Activated CD8-positive, alpha-beta memory T cell treated with anti-CD3 and anti-CD28 coated beads for 36 hours (primary cell): Measurements from ENCODE around the gene VWA2. TPM values are rescaled to one million over a fixed set of nuclear protein-coding genes. Genes with fewer than 3 reads are reported as not detected.

Experiments used
- CTCF ChIA-PET: fragments of 350-600 bp; sonication (Branson Sonifier 250); formaldehyde crosslinking; loops from one replicate; lab custom pipeline; 2021; ENCODE audit warnings: antibody characterized with exemption; lab: Charles Lee
- POLR2A ChIA-PET: fragments of 350-600 bp; sonication (Branson Sonifier 250); formaldehyde crosslinking; loops from one replicate; lab custom pipeline; 2021; ENCODE audit warnings: antibody characterized with exemption; lab: Charles Lee
- total RNA-seq, 2 experiments: library from RNA; stranded (reverse); gene quantifications; one replicate each; pipeline ENCODE4 v1.2.3, GENCODE V29; 2021

The VWA2 gene
- total RNA-seq, 2 experiments from 2014 or later: not detected

DNA sequence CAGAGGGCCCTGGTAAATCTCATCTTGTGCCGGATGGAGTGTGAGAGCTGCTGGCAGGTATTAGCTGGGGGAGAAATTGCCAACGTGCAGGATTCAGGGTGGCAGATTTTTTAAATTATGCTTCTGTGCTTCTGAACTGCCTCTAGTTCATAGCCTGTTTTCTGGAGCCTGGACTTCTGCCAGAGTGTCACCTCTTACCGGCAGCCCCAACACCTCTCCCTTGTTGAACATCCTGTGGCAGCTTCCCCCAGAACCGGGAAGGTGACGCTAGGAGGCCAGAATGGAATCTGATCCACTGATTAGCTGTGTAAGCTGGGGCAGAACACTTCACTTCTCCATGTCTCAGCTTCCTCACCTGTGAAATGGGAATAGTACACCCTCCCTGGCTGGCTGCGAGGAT is 5.1 kb downstream of the VWA2 start:
- POLR2A ChIA-PET: no interaction called here
- CTCF ChIA-PET: no interaction called here

DNA sequence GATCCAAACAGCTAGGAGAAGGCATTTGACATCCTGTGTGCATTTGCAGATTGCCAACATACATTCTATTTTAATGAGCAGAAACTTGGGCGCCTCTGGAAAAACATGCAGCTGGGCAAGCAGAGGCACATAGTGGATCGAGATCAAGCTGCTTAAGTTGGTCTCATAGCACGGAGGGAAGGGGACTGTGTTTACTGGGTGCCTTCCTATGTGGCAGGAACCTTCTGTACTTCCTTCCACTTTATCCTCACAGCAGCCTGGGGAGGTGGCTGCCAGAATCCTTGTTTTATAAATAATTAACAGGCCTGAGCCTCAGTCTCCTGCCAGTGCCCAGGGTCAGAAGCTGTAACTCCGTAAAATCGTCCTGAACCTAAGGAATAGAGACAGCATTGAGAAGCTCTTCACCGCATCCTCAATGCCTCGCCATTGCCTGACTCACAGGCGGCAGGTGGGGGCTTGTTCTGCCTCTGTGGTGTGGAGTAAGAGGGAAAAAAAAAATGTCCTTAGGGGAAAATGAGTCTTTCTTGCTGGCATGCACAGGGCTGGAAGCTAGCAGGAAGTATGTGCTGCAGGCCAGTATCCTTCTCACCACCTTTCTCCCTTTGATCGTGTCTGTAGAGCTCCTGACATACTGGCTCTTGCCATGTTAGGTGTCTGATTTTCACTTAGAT is 6.2 kb downstream of the VWA2 start:
- ChIA-PET POLR2A (no interaction called here), CTCF (no interaction called here)

DNA sequence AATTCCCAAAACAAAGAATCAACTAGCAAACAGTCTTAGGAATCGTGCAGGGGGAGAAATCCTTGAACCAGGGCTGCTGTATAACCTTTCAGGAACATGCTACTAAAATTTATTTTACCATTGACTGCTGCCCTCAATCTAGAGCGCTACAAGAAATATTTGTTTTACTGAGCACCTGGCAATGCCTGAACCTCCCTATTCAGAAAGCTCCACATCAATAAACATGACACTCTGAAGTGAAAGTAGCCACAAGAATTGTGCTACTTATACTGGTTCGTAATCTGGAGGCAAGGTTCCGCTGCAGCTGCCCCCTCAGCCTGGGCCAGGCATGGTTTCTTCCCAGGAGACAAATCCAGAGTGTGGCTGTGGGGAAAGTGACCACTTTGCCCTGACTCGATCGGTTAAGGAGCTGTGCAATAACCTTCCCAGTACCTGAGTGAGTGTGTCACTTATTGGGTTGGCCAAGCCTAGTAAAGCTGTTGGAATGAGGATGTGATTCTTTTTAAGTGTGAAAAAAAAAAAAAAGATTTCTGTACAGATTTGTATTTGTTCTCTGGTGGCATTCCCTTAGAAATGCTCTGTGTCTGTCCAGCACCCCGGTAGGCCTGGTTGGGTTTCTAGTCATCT is 7.7 kb downstream of the VWA2 start:
- CTCF ChIA-PET: interaction anchor here (0.7 to 0.8 kb wide), 2 partner anchors 24 to 1640 kb away, joined by 3 read pairs; no protein-coding TSS in a partner anchor
- POLR2A ChIA-PET: no interaction called here

DNA sequence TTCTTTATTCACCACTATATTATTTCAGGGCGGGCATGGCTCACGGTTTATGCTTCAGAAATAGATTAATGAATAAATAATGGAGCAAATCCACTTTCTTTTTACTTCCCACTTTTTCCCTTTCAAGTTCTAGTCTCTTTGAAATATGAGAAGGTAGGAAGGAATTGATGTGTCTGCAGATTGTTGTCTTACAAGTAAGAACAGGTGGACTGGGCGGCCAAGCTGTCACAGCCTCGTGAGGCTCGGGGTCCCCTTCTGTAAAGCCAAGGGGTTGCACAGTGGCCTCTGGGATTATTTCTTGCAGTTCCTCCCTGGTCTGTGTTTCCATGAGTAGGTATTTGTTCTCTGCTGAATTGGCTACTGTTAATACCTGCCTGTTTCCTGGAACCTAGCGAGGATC is 11.2 kb downstream of the VWA2 start:
- POLR2A ChIA-PET: no interaction called here

DNA sequence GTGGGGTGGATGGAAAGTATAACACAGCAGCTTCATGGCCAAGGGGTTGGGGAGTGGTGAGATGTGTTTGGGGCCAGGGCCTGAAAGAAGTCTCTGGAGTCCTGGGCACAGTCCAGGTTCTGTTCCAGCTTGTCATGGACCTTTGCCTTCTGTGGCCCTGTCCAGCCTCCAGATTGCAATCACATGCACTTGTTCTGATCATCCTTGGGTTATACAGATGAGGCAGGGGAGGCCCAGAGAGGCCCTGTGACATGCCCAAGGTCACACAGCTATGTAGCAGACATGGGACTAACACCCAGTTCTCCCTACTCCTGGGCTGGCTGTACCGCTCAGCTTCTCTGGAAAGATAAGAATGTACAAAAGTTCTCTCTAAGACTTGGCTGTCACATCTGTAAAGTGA is 11.7 kb downstream of the VWA2 start:
- ChIA-PET CTCF (no interaction called here), POLR2A (no interaction called here)

More for the DNA sequence above, 11.2 kb downstream of the VWA2 start:
- CTCF ChIA-PET: no interaction called here

DNA sequence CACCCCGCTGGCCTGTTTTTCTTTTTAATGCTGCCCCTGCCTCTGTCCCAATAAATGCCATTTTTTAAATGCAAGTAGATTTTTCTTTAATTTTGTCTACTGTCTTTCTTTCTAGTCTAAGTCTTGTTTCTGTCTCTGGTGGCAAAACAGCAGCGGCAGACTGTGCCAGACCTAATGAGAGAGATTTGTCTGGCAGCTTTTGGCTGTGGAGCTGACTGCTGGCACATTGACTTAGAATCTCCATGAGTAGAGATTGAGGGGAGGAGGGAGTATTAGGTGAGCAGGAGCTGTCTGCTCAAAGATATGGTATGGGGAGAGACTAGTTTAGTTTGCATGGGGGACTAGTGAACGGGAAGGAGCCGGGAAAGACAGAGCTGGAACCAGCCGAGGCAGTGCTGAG is 13.0 kb downstream of the VWA2 start:
- CTCF ChIA-PET: no interaction called here

DNA sequence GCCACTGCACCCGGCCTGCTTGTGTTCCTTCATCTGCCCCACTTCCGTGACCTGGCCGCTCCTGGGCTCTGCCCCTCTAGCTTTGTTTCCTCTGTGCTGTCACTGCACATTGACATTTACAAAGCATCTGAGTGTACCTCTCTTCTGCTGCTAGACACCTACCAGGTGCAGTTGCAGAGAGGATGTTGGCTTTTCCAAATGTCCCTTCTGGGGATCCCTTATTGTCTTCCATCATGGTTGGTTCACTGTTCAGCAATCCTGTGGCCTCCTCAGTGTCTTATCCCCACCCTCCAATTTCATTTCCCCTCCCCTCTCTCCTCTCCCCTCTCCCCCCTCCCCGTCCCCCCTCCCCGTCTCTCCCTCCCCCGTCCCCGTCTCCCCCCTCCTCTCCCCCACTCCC is 13.8 kb downstream of the VWA2 start:
- CTCF ChIA-PET: no interaction called here
- POLR2A ChIA-PET: no interaction called here

More for the DNA sequence above, 13.0 kb downstream of the VWA2 start:
- POLR2A ChIA-PET: no interaction called here

DNA sequence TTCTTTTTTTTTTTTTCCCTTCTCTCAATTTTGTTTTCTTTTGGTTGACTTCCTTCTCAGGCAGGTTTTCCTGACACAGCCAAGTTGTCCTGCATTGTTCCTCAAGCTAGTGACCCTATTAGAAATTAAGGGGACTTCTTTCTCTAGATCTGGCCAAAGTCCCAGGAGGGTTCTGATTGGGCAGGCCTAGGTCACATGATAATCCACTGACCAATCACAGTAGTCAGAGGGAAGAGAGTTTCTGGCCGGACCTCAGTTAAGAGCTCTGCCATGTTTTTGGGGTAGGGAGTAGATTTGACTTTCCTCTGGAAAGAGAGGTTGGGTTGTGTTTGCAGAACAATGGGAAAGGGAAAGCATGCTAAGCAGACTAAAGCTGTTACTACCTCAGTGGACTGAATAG is 16.2 kb downstream of the VWA2 start:
- CTCF ChIA-PET: no interaction called here

DNA sequence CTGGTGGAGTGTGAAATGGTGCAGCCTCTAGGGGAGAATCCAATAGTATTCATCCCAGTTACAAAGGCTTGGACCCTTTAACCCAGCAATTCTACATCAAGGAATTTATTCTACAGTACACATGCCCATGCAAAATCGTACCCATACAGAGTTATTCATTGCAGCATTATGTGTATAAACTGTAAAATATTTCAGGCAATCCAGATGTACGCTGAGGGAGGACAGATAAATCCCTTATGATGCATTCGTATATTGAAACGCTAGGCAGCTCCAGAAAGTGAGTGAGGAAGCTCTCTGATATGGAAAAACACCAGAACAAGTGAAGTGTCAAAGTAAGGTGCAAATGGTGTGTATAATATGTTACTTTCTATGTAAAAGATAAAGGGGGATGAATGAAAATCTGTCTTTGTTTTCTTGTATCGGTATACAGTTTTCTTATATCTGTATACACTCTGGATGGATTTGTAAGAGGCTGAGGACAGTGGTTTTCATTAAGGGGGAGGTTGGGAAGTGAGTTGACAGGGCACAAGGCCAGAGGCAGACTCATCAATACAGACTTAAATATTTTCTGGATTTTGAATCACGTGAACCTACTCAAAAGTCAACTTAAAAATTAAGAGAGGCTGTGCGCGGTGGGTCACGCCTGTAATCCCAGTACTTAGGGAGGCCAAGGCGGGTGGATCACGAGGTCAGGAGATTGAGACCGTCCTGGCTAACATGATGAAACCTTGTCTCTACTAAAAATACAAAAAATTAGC is 17.1 kb downstream of the VWA2 start:
- ChIA-PET CTCF (no interaction called here), POLR2A (no interaction called here)

More for the DNA sequence above, 16.2 kb downstream of the VWA2 start:
- POLR2A ChIA-PET: no interaction called here

DNA sequence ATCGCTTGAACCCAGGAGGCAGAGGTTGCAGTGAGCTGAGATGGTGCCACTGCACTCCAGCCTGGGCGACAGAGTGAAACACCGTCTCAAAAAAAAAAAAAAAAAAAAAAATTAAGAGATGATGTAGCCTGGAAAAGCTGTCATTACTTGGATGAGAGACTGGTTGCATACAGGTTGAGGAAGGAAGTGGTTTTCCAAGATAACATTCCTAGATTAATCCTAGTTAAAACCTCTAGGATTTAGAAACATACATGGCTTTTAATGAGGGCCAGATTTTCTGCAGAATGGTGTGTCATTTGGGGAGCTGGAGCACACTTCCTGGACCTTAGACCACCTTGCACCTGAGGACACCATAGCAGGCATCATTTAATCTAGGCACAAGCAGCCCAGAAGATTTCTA is 17.8 kb downstream of the VWA2 start:
- POLR2A ChIA-PET: no interaction called here
- CTCF ChIA-PET: no interaction called here

DNA sequence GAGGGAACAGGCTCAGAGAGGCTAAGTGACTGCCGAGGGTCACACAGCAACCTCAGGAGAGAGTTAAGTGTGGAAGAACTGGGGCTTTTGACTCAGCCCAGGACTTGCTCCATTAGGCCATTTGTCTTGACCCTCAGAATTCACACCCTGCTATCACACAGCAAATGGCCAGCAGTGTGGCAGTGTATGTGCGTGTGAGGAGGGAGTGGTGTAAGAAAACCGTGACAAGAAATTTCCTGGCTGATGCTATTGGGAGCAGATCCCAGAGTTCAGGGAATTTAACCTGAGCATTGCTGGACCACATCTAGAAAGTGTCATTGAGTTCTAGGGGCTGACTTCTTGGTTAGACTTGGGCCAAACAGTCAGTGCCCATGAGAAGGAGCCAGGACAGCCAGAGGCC is 18.4 kb downstream of the VWA2 start:
- ChIA-PET POLR2A (no interaction called here), CTCF (no interaction called here)

DNA sequence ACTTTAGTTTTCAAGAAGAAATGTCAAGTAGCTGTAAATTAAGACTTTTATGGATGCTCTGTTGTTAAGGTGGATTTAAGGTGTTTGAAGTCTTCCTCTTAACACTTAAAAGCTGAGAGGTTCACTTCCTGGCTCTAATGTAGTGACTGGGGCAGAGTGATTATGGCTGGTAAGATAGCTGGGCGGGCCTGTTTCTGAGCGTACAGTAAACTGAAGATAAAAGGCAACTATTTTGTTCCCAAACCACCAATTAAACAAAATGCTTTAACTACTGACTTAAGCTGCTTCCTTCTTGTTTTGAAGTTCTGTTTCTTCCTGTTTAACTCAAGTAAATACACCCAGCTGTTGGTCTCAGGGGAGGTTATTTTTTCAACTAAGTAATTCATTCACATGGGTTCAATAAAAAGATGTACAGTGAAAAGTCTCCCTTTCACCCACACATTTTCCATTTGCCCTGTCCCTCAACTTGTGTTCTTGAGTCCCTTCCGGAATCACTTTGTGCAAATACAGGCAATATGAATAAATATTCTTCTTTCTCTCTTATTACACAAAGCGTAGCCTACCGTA is 19.3 kb downstream of the VWA2 start:
- CTCF ChIA-PET: no interaction called here
- POLR2A ChIA-PET: interaction anchor here (0.6 kb wide), 1 partner anchor 104 kb away, joined by 3 read pairs; no protein-coding TSS in a partner anchor

DNA sequence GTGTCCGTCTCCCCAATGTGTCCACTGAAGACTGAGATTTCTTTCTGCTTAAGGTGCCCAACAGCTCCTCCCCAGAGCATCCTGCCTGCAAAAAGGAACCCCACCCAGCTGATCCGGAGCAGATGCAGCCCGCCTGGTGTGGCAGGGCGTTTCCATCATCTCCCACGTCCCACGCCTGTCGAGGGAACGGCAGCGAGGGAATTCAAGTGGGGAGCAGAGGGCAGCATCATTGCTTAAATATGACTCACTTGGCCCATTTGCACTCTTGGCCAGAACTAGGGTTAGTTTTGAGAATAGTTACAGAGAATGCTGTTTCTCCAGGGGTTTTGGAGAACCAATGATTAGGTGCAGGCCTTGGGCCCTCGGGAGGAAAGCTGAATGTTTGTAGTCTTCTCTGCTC is 20.8 kb downstream of the VWA2 start:
- POLR2A ChIA-PET: no interaction called here
- CTCF ChIA-PET: no interaction called here

DNA sequence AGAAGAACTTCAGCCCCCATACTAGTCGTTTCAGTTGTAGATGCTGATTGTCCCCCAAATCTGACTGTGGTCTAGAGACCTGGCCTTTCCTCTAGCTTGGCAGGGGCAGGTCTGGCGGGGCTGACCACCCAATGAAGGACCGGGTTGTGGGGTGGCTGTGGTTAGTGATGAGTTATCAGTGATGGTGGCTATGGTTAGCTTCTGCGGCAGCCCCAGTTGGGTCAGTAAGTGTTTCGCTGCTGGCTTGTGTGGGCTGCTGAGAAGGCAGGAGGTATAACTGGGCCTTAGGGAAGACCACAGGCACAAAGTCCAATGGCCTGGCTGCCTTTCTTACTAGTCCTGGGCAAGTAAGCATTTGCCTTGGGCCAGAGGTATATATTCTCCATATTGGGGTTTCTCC is 21.3 kb downstream of the VWA2 start:
- POLR2A ChIA-PET: no interaction called here

DNA sequence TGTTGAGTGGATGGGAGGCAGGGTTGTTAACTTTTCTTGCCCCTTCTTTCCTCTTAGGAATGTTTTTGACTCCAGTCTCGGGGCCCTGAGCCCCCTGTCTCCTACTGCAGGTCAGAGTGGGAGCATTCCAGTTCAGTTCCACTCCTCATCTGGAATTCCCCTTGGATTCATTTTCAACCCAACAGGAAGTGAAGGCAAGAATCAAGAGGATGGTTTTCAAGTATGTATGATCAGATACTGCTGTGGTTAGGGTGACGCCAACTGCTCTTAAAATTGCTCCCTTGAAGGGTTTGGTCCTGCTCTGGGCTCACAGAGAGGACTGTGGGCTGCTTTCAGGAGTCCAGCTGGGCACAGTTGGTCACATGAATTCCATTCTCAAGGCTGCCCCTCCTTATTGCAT is 22.0 kb downstream of the VWA2 start:
- ChIA-PET CTCF (no interaction called here), POLR2A (no interaction called here)

More for the DNA sequence above, 21.3 kb downstream of the VWA2 start:
- CTCF ChIA-PET: no interaction called here

DNA sequence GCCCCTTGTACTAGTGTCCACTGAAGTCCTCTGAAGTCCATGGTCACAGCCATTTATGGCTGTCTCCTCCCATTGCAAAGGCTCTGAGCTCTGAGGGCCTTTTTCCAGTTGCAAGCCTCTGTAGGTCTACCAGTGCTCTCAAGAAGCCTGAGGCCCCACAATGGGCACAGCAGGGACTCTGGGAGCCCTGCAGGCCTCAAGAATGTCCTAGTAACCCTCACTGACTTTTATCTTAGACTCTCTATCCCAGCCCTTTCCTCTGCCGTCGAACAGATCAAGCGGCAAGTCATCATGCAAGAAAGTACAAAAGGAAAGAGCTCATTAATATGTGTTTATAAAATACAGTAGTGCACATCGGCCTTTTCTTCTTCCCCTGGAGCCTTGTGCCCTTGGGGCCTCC is 23.4 kb downstream of the VWA2 start:
- POLR2A ChIA-PET: no interaction called here

DNA sequence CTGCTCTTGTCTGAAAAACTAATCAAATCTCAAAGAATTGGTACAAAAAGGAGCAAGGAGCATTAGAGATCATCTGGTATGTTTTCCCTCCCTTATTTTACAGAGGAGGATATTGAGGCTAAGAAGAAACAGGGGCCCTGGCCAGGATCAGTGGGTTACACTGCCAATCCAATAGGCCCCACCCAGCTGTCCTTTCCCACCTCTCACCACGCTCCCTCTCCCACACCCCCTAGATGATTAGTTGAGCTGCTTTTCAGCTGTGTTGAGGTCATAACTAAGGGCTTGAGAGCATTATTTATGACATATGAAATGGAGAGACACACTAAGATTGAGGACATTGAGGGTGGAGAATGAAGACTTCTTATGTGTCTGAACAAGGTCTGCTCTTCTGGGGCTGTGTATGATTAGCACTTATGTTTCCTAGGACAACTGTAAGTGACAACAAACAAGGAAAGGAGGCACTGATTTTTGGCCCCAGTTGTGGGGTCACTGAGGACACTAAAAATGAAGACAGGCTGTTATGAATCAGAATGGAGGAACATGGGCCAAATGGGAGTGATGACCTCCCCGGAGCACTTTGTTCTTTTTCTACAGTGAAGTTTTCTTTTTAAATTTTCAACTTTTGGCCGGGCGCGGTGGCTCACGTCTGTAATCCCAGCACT is 26.5 kb downstream of the VWA2 start:
- ChIA-PET CTCF (no interaction called here), POLR2A (no interaction called here)

More for the DNA sequence above, 23.4 kb downstream of the VWA2 start:
- CTCF ChIA-PET: no interaction called here

DNA sequence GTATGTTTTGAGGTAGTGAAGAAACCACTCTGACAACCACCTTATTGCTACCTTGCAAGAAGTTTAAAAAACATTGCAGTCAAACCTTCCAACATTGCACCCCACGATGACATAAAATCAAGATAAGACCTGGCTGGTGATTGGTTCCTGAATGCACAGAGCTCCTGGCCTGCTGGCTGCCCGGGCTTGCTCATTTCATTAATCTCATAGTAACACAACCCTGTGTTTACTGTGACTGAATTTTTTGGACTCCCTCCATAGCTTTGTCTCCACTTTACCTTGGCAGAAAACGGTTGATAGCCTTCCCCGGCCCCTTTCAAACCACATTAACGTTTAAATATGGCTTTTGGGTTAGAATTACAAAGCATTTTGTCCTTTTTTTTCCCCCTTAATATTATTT is 27.5 kb downstream of the VWA2 start:
- ChIA-PET CTCF (no interaction called here), POLR2A (no interaction called here)

DNA sequence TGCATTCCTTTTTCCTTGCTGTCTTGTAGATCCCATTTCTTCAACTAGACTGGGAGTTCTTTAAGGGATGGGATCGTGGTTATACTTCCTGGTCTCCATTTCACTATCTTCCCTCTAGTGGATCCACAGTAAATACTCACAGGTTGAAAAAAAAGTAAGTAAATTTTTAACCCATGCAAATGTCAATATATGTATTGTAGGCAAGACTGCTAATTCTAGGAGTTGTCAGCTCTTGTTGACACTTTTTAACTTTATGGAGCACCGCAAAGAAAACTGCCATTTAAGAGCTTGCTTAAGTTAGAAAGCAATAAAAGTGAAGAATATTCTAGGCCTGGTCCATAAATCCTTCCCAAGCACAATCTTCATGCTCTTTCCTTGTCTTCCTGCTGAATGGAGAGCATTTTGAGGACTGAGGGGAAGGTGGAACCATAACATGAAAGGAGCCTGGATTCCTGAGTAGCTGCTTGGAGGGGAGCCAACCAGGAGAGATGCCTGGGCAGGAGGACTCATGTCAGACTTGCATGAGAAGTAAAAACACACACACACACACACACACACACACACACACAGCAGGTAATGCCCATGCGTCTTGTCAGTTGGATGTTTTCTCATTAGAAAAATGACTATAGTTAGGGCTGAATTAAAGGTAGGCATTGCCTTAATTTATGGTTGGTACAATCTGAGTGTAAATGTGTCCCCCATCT is 32.2 kb downstream of the VWA2 start:
- POLR2A ChIA-PET: no interaction called here

More for the DNA sequence above, 32.2 kb downstream of the VWA2 start:
- CTCF ChIA-PET: interaction anchor here (1.9 kb wide), 1 partner anchor 33 kb away, joined by 4 read pairs; no protein-coding TSS in a partner anchor
